ENCODE data around the gene TECR.
A peak's percentile ranks its signal among the peaks of the same experiment; 100 is the strongest.
"Not testable (repeated sequence)": the region's sequence is repeated elsewhere in the genome, so short reads cannot be mapped to it uniquely, and the experiment has no call there.

TECR gene

GRCh38 chr19:14494910-14495671 is 34.3 kb upstream of the TECR start:
- TF ChIP-seq TAF1 (IDR thresholded peaks at IDR 0.05; ENCODE audit: low read depth, low read length) (no peak), PAX5 (IDR thresholded peaks at IDR 0.05; ENCODE audit: insufficient read depth, low read length, severe bottlenecking) (no peak), POLR2A (IDR thresholded peaks at IDR 0.05; ENCODE audit: low read depth, low read length) (no peak), POLR2AphosphoS5 (IDR thresholded peaks at IDR 0.05; ENCODE audit: low read depth, low read length) (no peak), POU2F2 (IDR thresholded peaks at IDR 0.05; ENCODE audit: low read depth, low read length) (no peak), SPI1 (IDR thresholded peaks at IDR 0.05; ENCODE audit: low read depth, low read length) (no peak)
- FAIRE-seq: no peak
- DNase-seq (ENCODE audit: insufficient read length, low spot score): no peak

- no peak for DNase-seq (ENCODE audit: insufficient read length, low spot score)
- no peak for FAIRE-seq
- TF ChIP-seq TAF1 (IDR thresholded peaks at IDR 0.05; ENCODE audit: low read depth, low read length): no peak
Measured at GRCh38 chr19:14495672-14496028, 33.7 kb upstream of the TECR start.

- TF ChIP-seq TAF1 (IDR thresholded peaks at IDR 0.05; ENCODE audit: low read depth, low read length): no peak
- TF ChIP-seq POLR2AphosphoS5 (IDR thresholded peaks at IDR 0.05; ENCODE audit: low read depth, low read length): no peak
- no peak for TF ChIP-seq SPI1 (IDR thresholded peaks at IDR 0.05; ENCODE audit: low read depth, low read length)
- no peak for TF ChIP-seq POU2F2 (IDR thresholded peaks at IDR 0.05; ENCODE audit: low read depth, low read length)
- TF ChIP-seq PAX5 (IDR thresholded peaks at IDR 0.05; ENCODE audit: insufficient read depth, low read length, severe bottlenecking): no peak
- TF ChIP-seq POLR2A (IDR thresholded peaks at IDR 0.05; ENCODE audit: low read depth, low read length): no peak
- DNase-seq (ENCODE audit: insufficient read length, low spot score) (peak; percentile 99), FAIRE-seq (peak; percentile 90)
Measured at GRCh38 chr19:14496029-14496833, 33.2 kb upstream of the TECR start, which contains the start of gene GIPC1. GIPC1 (minus strand) TSS chr19:14496127; CDS start chr19:14482976, 13,151 bp downstream.

GRCh38 chr19:14496834-14497227 is 32.6 kb upstream of the TECR start:
- DNase-seq (ENCODE audit: insufficient read length, low spot score) (no peak), FAIRE-seq (no peak)
- TF ChIP-seq POU2F2 (IDR thresholded peaks at IDR 0.05; ENCODE audit: low read depth, low read length) (no peak), SPI1 (IDR thresholded peaks at IDR 0.05; ENCODE audit: low read depth, low read length) (no peak), TAF1 (IDR thresholded peaks at IDR 0.05; ENCODE audit: low read depth, low read length) (no peak), POLR2AphosphoS5 (IDR thresholded peaks at IDR 0.05; ENCODE audit: low read depth, low read length) (no peak), PAX5 (IDR thresholded peaks at IDR 0.05; ENCODE audit: insufficient read depth, low read length, severe bottlenecking) (no peak), POLR2A (IDR thresholded peaks at IDR 0.05; ENCODE audit: low read depth, low read length) (no peak)

GRCh38 chr19:14497228-14497921 is 32.0 kb upstream of the TECR start:
- FAIRE-seq (no peak), DNase-seq (ENCODE audit: insufficient read length, low spot score) (no peak)
- TF ChIP-seq SPI1 (IDR thresholded peaks at IDR 0.05; ENCODE audit: low read depth, low read length): no peak
- no peak for TF ChIP-seq POLR2A (IDR thresholded peaks at IDR 0.05; ENCODE audit: low read depth, low read length)
- no peak for TF ChIP-seq PAX5 (IDR thresholded peaks at IDR 0.05; ENCODE audit: insufficient read depth, low read length, severe bottlenecking)
- TF ChIP-seq POLR2AphosphoS5 (IDR thresholded peaks at IDR 0.05; ENCODE audit: low read depth, low read length): no peak
- TF ChIP-seq TAF1 (IDR thresholded peaks at IDR 0.05; ENCODE audit: low read depth, low read length): no peak
- no peak for TF ChIP-seq POU2F2 (IDR thresholded peaks at IDR 0.05; ENCODE audit: low read depth, low read length)

- no peak for FAIRE-seq
- no peak for DNase-seq (ENCODE audit: insufficient read length, low spot score)
- no peak for TF ChIP-seq POLR2AphosphoS5 (IDR thresholded peaks at IDR 0.05; ENCODE audit: low read depth, low read length)
- TF ChIP-seq POLR2A (IDR thresholded peaks at IDR 0.05; ENCODE audit: low read depth, low read length): no peak
- no peak for TF ChIP-seq PAX5 (IDR thresholded peaks at IDR 0.05; ENCODE audit: insufficient read depth, low read length, severe bottlenecking)
- no peak for TF ChIP-seq TAF1 (IDR thresholded peaks at IDR 0.05; ENCODE audit: low read depth, low read length)
- TF ChIP-seq POU2F2 (IDR thresholded peaks at IDR 0.05; ENCODE audit: low read depth, low read length): no peak
- TF ChIP-seq SPI1 (IDR thresholded peaks at IDR 0.05; ENCODE audit: low read depth, low read length): no peak
Measured at GRCh38 chr19:14502334-14503092, 26.9 kb upstream of the TECR start.

GRCh38 chr19:14503285-14503684 is 26.1 kb upstream of the TECR start:
- TF ChIP-seq POU2F2 (IDR thresholded peaks at IDR 0.05; ENCODE audit: low read depth, low read length) (no peak), POLR2A (IDR thresholded peaks at IDR 0.05; ENCODE audit: low read depth, low read length) (no peak), PAX5 (IDR thresholded peaks at IDR 0.05; ENCODE audit: insufficient read depth, low read length, severe bottlenecking) (no peak), POLR2AphosphoS5 (IDR thresholded peaks at IDR 0.05; ENCODE audit: low read depth, low read length) (no peak), TAF1 (IDR thresholded peaks at IDR 0.05; ENCODE audit: low read depth, low read length) (no peak), SPI1 (IDR thresholded peaks at IDR 0.05; ENCODE audit: low read depth, low read length) (no peak)
- FAIRE-seq: no peak
- no peak for DNase-seq (ENCODE audit: insufficient read length, low spot score)

GRCh38 chr19:14504575-14504974 is 24.8 kb upstream of the TECR start:
- DNase-seq (ENCODE audit: insufficient read length, low spot score); FAIRE-seq: not testable (repeated sequence)
